HCT116 (cell line): ENCODE measurements around the gene TNNI2. TPM values are rescaled to one million over a fixed set of nuclear protein-coding genes. Genes with fewer than 3 reads are reported as not detected.

Experiments
- ATAC-seq: fragments of 200-7000 bp; cut with Tn5 transposase; 2 replicates; pipeline ENCODE4 v1.9.1; 2020; ENCODE audit warnings: mild to moderate bottlenecking, moderate library complexity
- BruUV-seq: library from RNA; stranded (reverse); fragments of 400-500 nt; replicated peaks from 2 replicates; lab custom pipeline; 2021; lab: Mats Ljungman, UMichigan
- CTCF ChIA-PET: fragments of 300-600 bp; sonication (Branson Sonifier 250); formaldehyde crosslinking; loops from one replicate; lab custom pipeline; 2021; ENCODE audit warnings: antibody characterized with exemption; lab: Charles Lee
- POLR2A ChIA-PET: fragments of 300-600, 350-600 bp; sonication (Branson Sonifier 250); formaldehyde crosslinking; loops from one replicate; lab custom pipeline; 2021; ENCODE audit warnings: antibody characterized with exemption; lab: Charles Lee
- RAD21 ChIA-PET, 2 experiments: fragments of 300-600 bp; sonication (Branson Sonifier 250); formaldehyde crosslinking; loops; one replicate each; lab custom pipeline; 2023; ENCODE audit warnings: low total read pairs in 2 of 2; ENCODE audit not compliant: uncharacterized antibody in 2 of 2, unreplicated experiment in 2 of 2, low non-redundant PET in 1 of 2; lab: Charles Lee
- DNase-seq: peaks from one replicate; pipeline ENCODE4 v3.0.0-alpha.2; 2010; ENCODE audit warnings: low read depth, low spot score
- H2AFZ ChIP-seq: fragments of 200-600 bp; shearing (Covaris generic), sonication (generic); 2 replicates; pipeline ENCODE4 v1.6.1; 2017; ENCODE audit warnings: low read depth, mixed run types, mixed read lengths, antibody characterized with exemption, low read length; ENCODE audit not compliant: poor library complexity, severe bottlenecking
- H3K27ac ChIP-seq: 2 replicates; pipeline ENCODE4 v1.5.1; 2012; ENCODE audit warnings: low read depth, low read length
- H3K27me3 ChIP-seq: fragments of 200-600 bp; sonication (generic); 2 replicates; pipeline ENCODE4 v1.6.1; 2016; ENCODE audit warnings: mixed run types, low read length, mixed read lengths; ENCODE audit not compliant: insufficient read depth
- H3K36me3 ChIP-seq, 2 experiments: fragments of 200-500 bp in 1 of 2; fragments of 200-600 bp in 1 of 2; sonication (Bioruptor generic) in 1 of 2; sonication (generic) in 1 of 2; 2 replicates each; pipeline versions ENCODE4 v1.5.1 to v1.6.1; 2014 to 2016; ENCODE audit warnings: low read length in 2 of 2, inconsistent platforms in 1 of 2, mixed read lengths in 1 of 2, mixed run types in 1 of 2; ENCODE audit not compliant: insufficient read depth in 2 of 2, control insufficient read depth in 1 of 2
- H3K4me1 ChIP-seq, 2 experiments: fragments of 200-600 bp in 1 of 2; sonication (generic) in 1 of 2; 2 replicates each; pipeline versions ENCODE4 v1.5.1 to v1.6.1; 2012 to 2017; ENCODE audit warnings: low read length in 2 of 2, inconsistent platforms in 1 of 2, mild to moderate bottlenecking in 1 of 2, mixed read lengths in 1 of 2, mixed run types in 1 of 2, moderate library complexity in 1 of 2; ENCODE audit not compliant: insufficient read depth in 2 of 2, control insufficient read depth in 1 of 2
- H3K4me2 ChIP-seq: fragments of 200-600 bp; sonication (generic); 2 replicates; pipeline ENCODE4 v1.6.1; 2017; ENCODE audit warnings: mixed run types, low read length, mixed read lengths
- H3K4me3 ChIP-seq, 2 experiments: fragments of 200-600 bp in 1 of 2; sonication (generic) in 1 of 2; replicated peaks in 1 of 2; 2 replicates each; pipeline ENCODE4 v1.5.1; 2011 to 2016; ENCODE audit warnings: low read length in 2 of 2, control low read depth in 1 of 2, low read depth in 1 of 2, mild to moderate bottlenecking in 1 of 2, mixed read lengths in 1 of 2, mixed run types in 1 of 2
- H3K79me2 ChIP-seq: fragments of 200-600 bp; sonication (generic); 2 replicates; pipeline ENCODE4 v1.6.1; 2017; ENCODE audit warnings: mild to moderate bottlenecking, mixed run types, low read length, moderate library complexity, mixed read lengths; ENCODE audit not compliant: insufficient read depth
- H3K9ac ChIP-seq: fragments of 200-600 bp; sonication (generic); 2 replicates; pipeline ENCODE4 v1.6.1; 2016; ENCODE audit warnings: low read length, mixed read lengths
- H3K9me2 ChIP-seq: fragments of 200-600 bp; sonication (generic), shearing (Covaris generic); 2 replicates; pipeline ENCODE4 v1.6.1; 2017; ENCODE audit warnings: mixed run types, mild to moderate bottlenecking, moderate library complexity; ENCODE audit not compliant: insufficient read depth
- H3K9me3 ChIP-seq, 2 experiments: fragments of 200-500 bp in 1 of 2; fragments of 200-600 bp in 1 of 2; sonication (Bioruptor generic) in 1 of 2; sonication (generic) in 1 of 2; 2 replicates each; pipeline ENCODE4 v1.6.1; 2014 to 2017; ENCODE audit warnings: low read length in 2 of 2, mixed read lengths in 2 of 2, inconsistent platforms in 1 of 2, low read depth in 1 of 2, mild to moderate bottlenecking in 1 of 2, mixed run types in 1 of 2, moderate library complexity in 1 of 2; ENCODE audit not compliant: control insufficient read depth in 1 of 2, insufficient read depth in 1 of 2
- H4K20me1 ChIP-seq: fragments of 200-600 bp; sonication (generic), shearing (Covaris generic); 2 replicates; pipeline ENCODE4 v1.6.1; 2017; ENCODE audit warnings: mixed run types, mild to moderate bottlenecking, moderate library complexity; ENCODE audit not compliant: insufficient read depth
- CTCF ChIP-seq, 3 experiments: fragments of 200-600 bp in 1 of 3; sonication (generic) in 1 of 3; IDR thresholded peaks in 2 of 3; conservative IDR thresholded peaks in 1 of 3; 2 replicates each; pipeline ENCODE4 v1.5.1; 2012 to 2017; ENCODE audit warnings: low read depth in 2 of 3, low read length in 2 of 3, antibody characterized with exemption in 1 of 3, borderline replicate concordance in 1 of 3, control low read depth in 1 of 3, mild to moderate bottlenecking in 1 of 3, mixed read lengths in 1 of 3, mixed run types in 1 of 3, moderate library complexity in 1 of 3; ENCODE audit not compliant: insufficient read depth in 1 of 3
- EZH2phosphoT487 ChIP-seq: fragments of 200-600 bp; IDR thresholded peaks from 2 replicates; pipeline ENCODE4 v1.6.1; 2018; ENCODE audit warnings: antibody characterized with exemption, borderline replicate concordance
- POLR2AphosphoS5 ChIP-seq: IDR thresholded peaks from 2 replicates; pipeline ENCODE4 v1.6.1; 2011; ENCODE audit warnings: mild to moderate bottlenecking, low read depth, low read length, moderate library complexity
- REST ChIP-seq: IDR thresholded peaks from 2 replicates; pipeline ENCODE4 v1.6.1; 2012; ENCODE audit warnings: low read depth
- TCF7L2 ChIP-seq: IDR thresholded peaks from 2 replicates; pipeline ENCODE4 v1.7.0; 2011; ENCODE audit warnings: borderline replicate concordance, inconsistent platforms; ENCODE audit not compliant: insufficient read depth, insufficient read length; ENCODE audit errors: extremely low read depth
- intact Hi-C: fragments of 100-400 bp; cut with micrococcal nuclease; formaldehyde crosslinking; loops from 2 replicates; pipeline ENCODE4 v1.10.0; 2022
- total RNA-seq: library from RNA; stranded (reverse); gene quantifications from one replicate; pipeline ENCODE4 v1.2.1, GENCODE V29; 2021; ENCODE audit not compliant: unreplicated experiment

TNNI2 gene
- total RNA-seq, 1 experiment from 2014 or later = not detected

- H2AFZ ChIP-seq = no peak overlapping the region
- H3K27me3 ChIP-seq = no peaks in the 10 kb centered on the region
- no peak for DNase-seq
- H3K36me3 ChIP-seq = no peaks in the 10 kb centered on the region
- TF ChIP-seq EZH2phosphoT487 (no peak), POLR2AphosphoS5 (no peak), TCF7L2 (no peak), CTCF (IDR thresholded peaks at IDR 0.05 in 2 of 3, conservative IDR thresholded peaks at IDR 0.05 in 1 of 3; ENCODE audit: borderline replicate concordance in 1 of 3, insufficient read depth in 1 of 3, low read depth in 2 of 3, low read length in 2 of 3) (no peak), REST (no peak)
- TF ChIP-seq, all 23 proteins: peak for 0
- no TSS peak for BruUV-seq
- Histone ChIP-seq H3K9ac (no peak overlapping the region), H3K4me1 (peaks cover 57 to 89% of the 10 kb centered on the region in 2 experiments), H3K27ac (no peak overlapping the region), H4K20me1 (no peaks in the 10 kb centered on the region), H3K4me2 (peak overlapping the region; percentile 33), H3K79me2 (no peaks in the 10 kb centered on the region), H3K9me3 (no peaks in the 10 kb centered on the region), H3K9me2 (no peaks in the 10 kb centered on the region), H3K4me3 (no peak overlapping the region)
- intact Hi-C loops = no loop called here
- CTCF ChIA-PET = interaction anchor here (0.9 to 1.5 kb wide), 3 partner anchors 135 to 177 kb away, joined by 5 to 6 read pairs (median 5); no protein-coding TSS in a partner anchor
- POLR2A ChIA-PET = no interaction called here
- ATAC-seq = peak; percentile 41
- RAD21 ChIA-PET = no interaction called here
Measured at GRCh38 chr11:1829039-1829820, 9.6 kb upstream of the TNNI2 start.
